ENCODE measurements around the gene ZNF385D.

GRCh38 chr3:21738935-21739702, 11.9 kb downstream of the ZNF385D start:
- TF ChIP-seq FOXM1 (IDR thresholded peaks at IDR 0.05; ENCODE audit: borderline replicate concordance) (no peak), NFRKB (IDR thresholded peaks at IDR 0.05) (no peak)
